Measurements from ENCODE around the gene IQCF5. TPM values are rescaled to one million over a fixed set of nuclear protein-coding genes. Genes with fewer than 3 reads are reported as not detected.

IQCF5 gene
- total and polyA plus RNA-seq, 2 donors (not counting 3 experiments of a cell fraction or from before 2014, with no cell fraction given) = not detected

GRCh38 chr3:51830836-51831385 is 44.5 kb downstream of the IQCF5 start:
- dilution Hi-C loops (cut with MboI; ENCODE audit: extremely low pct_ligation_motif_present, low sequenced_read_pairs) = no loop called here

GRCh38 chr3:51830345-51830744 is 45.1 kb downstream of the IQCF5 start:
- Histone ChIP-seq H3K27ac (ENCODE audit: insufficient read depth, low read depth, low read length) (no peak overlapping the region), H3K36me3 (ENCODE audit: control insufficient read depth in 2 of 2, extremely low read depth in 1 of 2, insufficient read depth in 2 of 2, low read length in 2 of 2) (no peaks in the 10 kb centered on the region), H3K27me3 (ENCODE audit: control insufficient read depth in 2 of 2, insufficient read depth in 2 of 2, low read length in 2 of 2) (peaks cover 0 to 2% of the 10 kb centered on the region in 2 experiments), H3K79me2 (ENCODE audit: control insufficient read depth, insufficient read depth, low read length) (no peaks in the 10 kb centered on the region), H2AFZ (ENCODE audit: low read depth, low read length) (no peak overlapping the region), H3K4me3 (replicated peaks in 1 of 3; ENCODE audit: insufficient read depth in 1 of 3, low read depth in 1 of 3, low read length in 3 of 3) (no peak overlapping the region), H3K9me1 (replicated peaks; ENCODE audit: control insufficient read depth, extremely low read depth, insufficient read depth, low read length) (no peaks in the 10 kb centered on the region), H3K4me2 (ENCODE audit: insufficient read depth, low read length) (no peak overlapping the region), H4K20me1 (replicated peaks; ENCODE audit: control insufficient read depth, extremely low read depth, insufficient read depth, low read length) (no peaks in the 10 kb centered on the region), H3K9ac (replicated peaks; ENCODE audit: extremely low read depth, insufficient read depth, low read length) (no peak overlapping the region), H3K4me1 (ENCODE audit: control insufficient read depth, extremely low read depth, insufficient read depth, low read length) (no peaks in the 10 kb centered on the region), H3K9me3 (replicated peaks; ENCODE audit: control insufficient read depth, insufficient read depth, low read length) (no peaks in the 10 kb centered on the region)
- FAIRE-seq = no peak
- ChIA-PET CTCF (no interaction called here), POLR2A (no interaction called here)
- no TSS peak for BruUV-seq (replicated peaks)
- intact Hi-C loops (cut with micrococcal nuclease) = no loop called here
- no peak for DNase-seq (ENCODE audit: low read depth, low spot score)
- dilution Hi-C loops (cut with MboI; ENCODE audit: extremely low pct_ligation_motif_present, low sequenced_read_pairs) = no loop called here
- TF ChIP-seq FOS (IDR thresholded peaks at IDR 0.05; ENCODE audit: borderline replicate concordance, insufficient read depth, low read length) = no peak
- no peak for TF ChIP-seq JUN (IDR thresholded peaks at IDR 0.05; ENCODE audit: borderline replicate concordance, insufficient read depth, insufficient read length, low read depth)
- no peak for TF ChIP-seq EZH2 (IDR thresholded peaks at IDR 0.05; ENCODE audit: borderline replicate concordance, low read depth, low read length, severe bottlenecking)
- no peak for TF ChIP-seq MYC (IDR thresholded peaks at IDR 0.05; ENCODE audit: low read depth, low read length)
- no peak for TF ChIP-seq POLR2A (IDR thresholded peaks at IDR 0.05; ENCODE audit: low read depth, low read length)
- TF ChIP-seq MAX (IDR thresholded peaks at IDR 0.05; ENCODE audit: insufficient read depth, insufficient read length) = no peak
- no peak for TF ChIP-seq CTCF (IDR thresholded peaks at IDR 0.05; ENCODE audit: extremely low read depth in 1 of 2, insufficient read depth in 1 of 2, low read depth in 1 of 2, low read length in 2 of 2)
- TF ChIP-seq POLR2AphosphoS5 (IDR thresholded peaks at IDR 0.05; ENCODE audit: insufficient read depth, low read depth, low read length) = no peak
- no peak for TF ChIP-seq GATA2 (IDR thresholded peaks at IDR 0.05; ENCODE audit: insufficient read depth, insufficient read length, low read depth, low read length)

More at GRCh38 chr3:51830836-51831385, 44.5 kb downstream of the IQCF5 start:
- Histone ChIP-seq H3K27ac (ENCODE audit: insufficient read depth, low read depth, low read length) (no peak overlapping the region), H3K9me3 (replicated peaks; ENCODE audit: control insufficient read depth, insufficient read depth, low read length) (no peaks in the 10 kb centered on the region), H3K36me3 (ENCODE audit: control insufficient read depth in 2 of 2, extremely low read depth in 1 of 2, insufficient read depth in 2 of 2, low read length in 2 of 2) (no peaks in the 10 kb centered on the region), H3K9me1 (replicated peaks; ENCODE audit: control insufficient read depth, extremely low read depth, insufficient read depth, low read length) (no peaks in the 10 kb centered on the region), H3K27me3 (ENCODE audit: control insufficient read depth in 2 of 2, insufficient read depth in 2 of 2, low read length in 2 of 2) (peaks cover 0 to 2% of the 10 kb centered on the region in 2 experiments), H3K9ac (replicated peaks; ENCODE audit: extremely low read depth, insufficient read depth, low read length) (no peak overlapping the region), H4K20me1 (replicated peaks; ENCODE audit: control insufficient read depth, extremely low read depth, insufficient read depth, low read length) (no peaks in the 10 kb centered on the region), H3K4me3 (replicated peaks in 1 of 3; ENCODE audit: insufficient read depth in 1 of 3, low read depth in 1 of 3, low read length in 3 of 3) (no peak overlapping the region), H3K79me2 (ENCODE audit: control insufficient read depth, insufficient read depth, low read length) (no peaks in the 10 kb centered on the region), H3K4me1 (ENCODE audit: control insufficient read depth, extremely low read depth, insufficient read depth, low read length) (no peaks in the 10 kb centered on the region), H2AFZ (ENCODE audit: low read depth, low read length) (no peak overlapping the region), H3K4me2 (ENCODE audit: insufficient read depth, low read length) (no peak overlapping the region)
- CTCF ChIA-PET = no interaction called here
- no peak for FAIRE-seq
- POLR2A ChIA-PET = no interaction called here
- intact Hi-C loops (cut with micrococcal nuclease) = no loop called here
- no TSS peak for BruUV-seq (replicated peaks)
- no peak for DNase-seq (ENCODE audit: low read depth, low spot score)
- no peak for TF ChIP-seq MAX (IDR thresholded peaks at IDR 0.05; ENCODE audit: insufficient read depth, insufficient read length)
- TF ChIP-seq GATA2 (IDR thresholded peaks at IDR 0.05; ENCODE audit: insufficient read depth, insufficient read length, low read depth, low read length) = no peak
- TF ChIP-seq JUN (IDR thresholded peaks at IDR 0.05; ENCODE audit: borderline replicate concordance, insufficient read depth, insufficient read length, low read depth) = no peak

Data from endothelial cell of umbilical vein (primary cell).